HG03354 (cell line): ENCODE measurements around the gene MLKL.
"Not testable (repeated sequence)": the region's sequence is repeated elsewhere in the genome, so short reads cannot be mapped to it uniquely, and the experiment has no call there.

Experiments
- ATAC-seq: cut with Tn5 transposase; IDR thresholded peaks from one replicate; pipeline ENCODE4 v1.9.1; 2021; ENCODE audit warnings: mild to moderate bottlenecking; ENCODE audit not compliant: unreplicated experiment, poor library complexity, severe bottlenecking

MLKL gene

DNA sequence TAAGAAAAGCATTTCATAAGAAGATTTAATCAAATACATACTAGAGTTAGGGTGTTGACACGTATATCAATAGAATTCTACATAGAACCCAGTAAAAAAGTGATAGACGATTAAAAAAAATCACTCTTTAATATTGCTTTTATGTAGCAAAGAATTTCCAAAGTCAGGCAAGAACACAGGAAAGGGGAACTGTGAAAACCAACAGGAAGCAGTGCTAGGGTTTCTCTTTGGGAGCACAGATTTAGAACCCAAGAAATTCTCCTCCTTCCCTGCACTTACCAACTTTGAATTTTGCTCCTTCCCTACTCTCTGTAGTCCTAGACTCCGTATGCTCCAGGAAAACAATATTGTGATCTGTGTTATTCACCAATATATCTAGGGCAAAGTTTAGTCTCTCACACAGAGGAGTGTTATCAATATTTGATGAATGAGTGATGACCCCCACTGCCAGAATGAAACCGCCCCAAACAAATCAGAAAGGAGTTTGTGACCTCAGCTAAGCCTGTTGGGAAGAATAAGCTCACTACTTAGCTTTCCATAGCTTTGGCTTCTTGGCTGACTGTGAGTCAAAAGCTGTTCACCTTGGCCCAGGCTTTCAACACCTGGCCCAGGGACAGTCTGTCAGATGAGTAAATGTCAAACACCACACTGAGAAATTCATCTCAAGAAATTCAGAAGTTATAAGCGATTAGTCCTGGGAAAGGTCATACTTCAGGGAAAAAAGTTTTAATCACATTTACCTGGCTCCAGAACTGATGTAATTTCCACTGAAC, 42.6 kb downstream of the MLKL start:
- ATAC-seq: no peak

DNA sequence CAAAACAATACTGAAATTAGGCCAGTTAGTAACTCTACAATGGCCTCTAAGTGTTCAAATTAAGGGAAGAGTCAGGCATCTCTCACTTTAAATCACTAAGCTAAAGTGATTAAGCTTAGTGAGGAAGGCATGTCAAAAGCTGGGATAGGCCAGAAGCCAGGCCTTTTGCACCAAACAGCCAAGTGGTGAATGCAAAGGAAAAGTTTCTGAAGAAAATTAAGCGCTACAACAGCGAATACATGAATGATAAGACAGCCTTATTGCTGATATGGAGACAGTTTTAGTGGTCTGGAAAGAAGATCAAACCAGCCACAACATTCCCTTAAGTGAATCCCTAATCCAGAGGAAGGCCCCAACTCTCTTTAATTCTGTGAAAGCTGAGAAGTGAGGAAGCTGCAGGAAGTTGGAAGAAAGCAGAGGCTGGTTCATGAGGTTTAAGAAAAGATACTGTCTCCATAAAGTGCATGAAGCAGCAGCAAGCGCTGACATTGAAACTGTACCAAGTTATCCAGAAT, 46.1 kb downstream of the MLKL start:
- ATAC-seq: no peak

DNA sequence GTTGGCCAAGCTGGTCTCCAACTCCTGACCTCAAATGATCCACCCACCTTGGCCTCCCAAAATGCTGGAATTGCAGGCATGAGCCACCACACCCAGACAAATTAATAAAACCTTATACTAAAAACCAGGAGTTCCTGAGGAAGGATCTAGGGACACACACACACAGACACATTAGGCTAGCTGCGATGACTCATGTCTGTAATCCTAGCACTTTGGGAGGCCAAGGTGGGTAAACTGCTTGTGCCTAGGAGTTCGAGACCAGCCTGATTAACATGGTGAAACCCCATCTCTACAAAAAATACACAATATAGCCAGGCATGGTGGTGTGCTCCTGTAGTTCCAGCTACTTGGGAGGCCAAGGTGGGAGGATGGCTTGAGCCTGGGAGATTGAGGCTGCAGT, 47.8 kb downstream of the MLKL start:
- not testable (repeated sequence) for ATAC-seq

GRCh38 chr16:74652249-74652648, 48.4 kb downstream of the MLKL start:
- no peak for ATAC-seq

GRCh38 chr16:74651841-74652240, 48.8 kb downstream of the MLKL start:
- ATAC-seq: no peak

- ATAC-seq: no peak
Observed at GRCh38 chr16:74650966-74651567, 49.6 kb downstream of the MLKL start.

- ATAC-seq: no peak
Observed at GRCh38 chr16:74649839-74650504, 50.7 kb downstream of the MLKL start.

DNA sequence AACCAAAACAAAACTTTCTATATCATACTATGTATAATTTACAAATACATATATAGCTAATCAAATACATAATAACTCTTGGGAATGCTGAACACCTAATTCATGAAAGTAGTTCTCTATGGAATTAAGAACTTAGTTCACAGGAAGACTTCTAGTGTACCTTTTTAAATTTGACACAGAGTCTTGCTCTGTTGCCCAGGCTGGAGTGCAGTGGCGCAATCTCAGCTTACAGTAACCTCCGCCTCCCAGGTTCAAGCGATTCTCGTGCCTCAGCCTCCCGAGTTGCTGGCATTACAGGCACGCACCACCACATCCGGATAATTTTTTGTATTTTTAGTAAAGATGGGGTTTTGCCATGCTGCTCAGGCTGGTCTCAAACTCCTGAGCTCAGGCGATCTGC, 58.7 kb downstream of the MLKL start:
- no peak for ATAC-seq

GRCh38 chr16:74637742-74638453, 62.8 kb downstream of the MLKL start:
- ATAC-seq: no peak

- ATAC-seq: no peak
Observed at GRCh38 chr16:74635303-74635702, 65.4 kb downstream of the MLKL start.

DNA sequence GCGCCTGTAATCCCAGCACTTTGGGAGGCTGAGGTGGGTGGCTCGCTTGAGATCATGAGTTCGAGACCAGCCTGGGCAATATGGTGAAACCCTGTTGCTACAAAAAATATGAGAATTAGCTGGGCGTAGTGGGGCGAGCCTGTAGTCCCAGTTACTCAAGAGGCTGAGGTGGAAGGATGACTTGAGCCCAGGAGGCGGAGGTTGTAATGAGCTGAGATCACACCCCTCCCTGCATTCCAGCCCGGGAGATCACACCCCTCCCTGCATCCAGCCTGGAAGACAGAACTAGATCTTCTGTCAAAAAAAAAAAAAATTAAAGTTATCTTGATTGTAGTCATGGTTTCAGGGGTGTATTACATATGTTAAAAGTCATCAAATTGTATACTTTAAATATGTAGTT, 67.0 kb downstream of the MLKL start:
- no peak for ATAC-seq

DNA sequence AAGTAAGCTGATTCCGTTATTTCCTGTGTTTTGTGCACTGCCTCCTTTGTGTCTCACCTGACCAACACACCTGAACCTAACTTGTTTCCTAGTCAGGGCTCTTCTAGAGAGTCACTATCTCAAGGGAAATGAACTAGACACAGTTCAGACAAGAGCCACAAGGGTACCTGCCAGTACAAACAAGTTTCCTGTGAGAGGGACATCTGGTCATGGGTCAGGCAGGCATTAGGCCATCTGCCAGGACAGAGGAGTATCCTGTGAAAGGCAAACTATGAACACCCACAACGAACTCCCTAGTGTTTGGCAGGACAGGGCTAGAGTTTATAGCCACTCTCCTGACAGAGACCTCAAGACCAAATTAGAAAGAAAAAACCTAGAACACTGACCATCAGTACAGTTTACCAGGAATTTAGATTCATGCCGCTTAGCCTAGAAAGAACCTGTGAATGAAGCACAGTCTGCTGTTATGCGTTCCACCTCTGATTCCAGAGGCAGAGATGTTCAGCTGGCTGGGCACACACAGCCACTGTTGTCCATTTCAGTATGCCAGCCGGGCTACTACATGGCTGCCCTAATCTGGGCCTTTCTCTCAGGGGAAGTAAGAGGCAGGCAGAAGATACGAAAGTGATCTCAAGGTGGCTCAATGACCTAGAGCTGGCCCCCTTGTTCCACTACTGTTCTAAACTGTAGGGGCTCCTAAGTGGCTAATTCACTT, 73.0 kb downstream of the MLKL start:
- ATAC-seq: no peak

DNA sequence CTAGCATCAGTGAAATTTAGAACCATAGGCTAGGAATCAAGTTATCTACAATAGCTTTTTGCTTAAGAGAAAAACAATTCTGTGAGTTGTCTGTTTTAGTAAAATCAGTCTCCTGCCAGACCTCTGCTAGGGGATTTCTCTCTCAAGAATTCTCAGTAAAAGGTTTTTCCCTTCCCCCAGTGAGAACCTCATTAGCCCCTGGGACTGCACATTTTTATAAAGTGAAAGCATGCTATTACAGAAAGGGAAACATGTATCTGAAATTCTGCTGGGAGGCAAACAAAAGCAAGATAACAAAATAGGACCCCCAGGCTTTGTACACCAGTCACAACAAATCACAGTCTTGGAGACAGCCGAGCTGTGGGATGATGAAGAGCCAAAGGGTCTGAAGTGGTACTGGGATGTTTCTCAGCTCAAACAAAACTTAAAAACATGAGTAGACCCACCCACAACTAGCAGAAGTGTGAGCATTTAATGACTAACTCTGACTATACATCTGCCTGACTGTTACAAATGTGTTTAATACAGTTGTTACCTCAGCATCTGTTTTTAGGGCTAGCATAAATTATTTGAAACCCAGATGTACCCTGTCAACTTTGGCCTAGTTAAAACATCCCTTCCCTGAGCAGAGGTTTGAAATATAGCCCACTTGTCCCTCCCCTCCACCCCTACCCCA, 73.8 kb downstream of the MLKL start:
- ATAC-seq: no peak

DNA sequence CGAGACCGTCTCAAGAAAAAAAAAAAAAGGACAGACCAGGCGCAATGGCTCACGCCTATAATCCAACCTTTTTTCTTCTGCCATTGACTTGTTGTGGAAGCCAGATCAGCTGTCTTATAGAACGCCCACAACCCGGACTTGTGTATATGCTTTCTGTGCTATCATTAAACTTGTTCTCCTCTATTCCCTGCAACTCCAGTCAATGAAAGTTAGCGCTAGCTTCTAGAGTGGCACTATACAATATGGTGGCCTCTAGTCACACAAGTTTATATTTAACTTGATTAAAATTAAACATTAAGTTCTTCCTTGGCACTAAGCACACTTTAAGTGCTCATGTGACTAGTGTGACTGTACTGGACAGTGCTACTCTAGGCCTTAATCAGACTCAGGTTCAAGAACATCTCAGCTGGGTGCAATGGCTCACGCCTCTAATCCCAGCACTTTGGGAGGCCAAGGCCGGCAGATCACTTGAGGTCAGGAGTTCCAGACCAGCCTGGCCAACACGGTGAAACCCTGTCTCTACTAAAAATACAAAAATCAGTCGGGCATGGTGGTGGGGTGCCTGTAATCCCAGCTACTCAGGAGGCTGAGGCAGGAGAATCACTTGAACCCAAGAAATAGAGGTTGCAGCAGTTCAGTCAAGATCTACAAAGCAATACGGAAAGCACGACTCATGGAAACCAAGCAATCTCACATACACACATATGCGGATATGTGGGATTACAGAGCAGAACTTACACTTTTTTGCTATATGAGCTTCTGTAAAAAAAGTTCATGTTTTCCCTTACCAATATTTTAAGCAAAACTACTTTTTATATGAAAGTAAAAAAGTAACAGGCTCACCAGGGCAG, 74.9 kb downstream of the MLKL start:
- no peak for ATAC-seq

DNA sequence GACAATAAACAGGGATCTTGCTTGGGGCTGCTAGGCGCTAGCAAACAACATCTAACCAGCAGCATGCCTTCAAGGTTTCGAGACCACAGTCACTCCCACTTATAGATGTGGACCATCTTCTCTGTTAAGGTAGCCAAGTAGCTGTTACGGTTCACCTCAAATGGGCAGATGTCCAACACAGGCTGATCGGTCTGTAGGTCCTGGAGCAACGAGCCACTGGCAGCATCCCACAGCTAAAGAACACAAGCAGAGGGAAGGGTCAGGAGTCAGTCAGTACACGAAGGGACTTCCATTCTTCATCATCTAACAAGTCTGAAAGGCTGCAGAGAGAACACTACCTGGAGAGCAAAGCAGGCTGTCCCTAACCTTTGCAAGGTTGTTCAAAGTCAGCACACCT, 76.8 kb downstream of the MLKL start:
- ATAC-seq: no peak

GRCh38 chr16:74623214-74623838, 77.3 kb downstream of the MLKL start:
- ATAC-seq: no peak

DNA sequence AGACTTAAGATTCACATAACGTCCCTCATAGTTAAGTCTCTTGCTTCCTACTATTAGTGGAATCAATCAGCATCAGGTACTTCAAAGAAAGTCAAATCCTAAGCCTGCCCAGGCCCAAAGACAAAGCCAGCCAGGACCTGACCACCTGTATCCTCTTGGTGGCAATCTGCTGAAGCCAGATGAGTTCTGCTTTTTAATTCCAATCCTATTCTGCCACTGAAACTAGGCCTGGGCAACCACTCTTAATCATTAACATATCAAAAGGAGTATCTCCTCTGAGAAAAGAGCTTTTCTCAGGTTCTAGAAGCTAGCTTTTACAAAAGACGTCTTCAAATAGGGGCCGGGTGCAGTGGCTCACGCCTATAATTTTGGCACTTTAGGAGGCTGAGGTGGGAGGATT, 78.7 kb downstream of the MLKL start:
- ATAC-seq: no peak
